Measurements from ENCODE around the gene DGLUCY. TPM values are rescaled to one million over a fixed set of nuclear protein-coding genes. Genes with fewer than 3 reads are reported as not detected.
"Not testable (repeated sequence)": the region's sequence is repeated elsewhere in the genome, so short reads cannot be mapped to it uniquely, and the experiment has no call there.

The DGLUCY gene
- total and polyA plus RNA-seq, 2 donors (not counting 1 experiment from before 2014, with no cell fraction given), result 91.5 to 103 TPM

GRCh38 chr14:91223028-91223783, 109.3 kb downstream of the DGLUCY start:
- Histone ChIP-seq H3K4me3 (ENCODE audit: control extremely low read depth in 1 of 5, extremely low read depth in 1 of 5, insufficient read depth in 1 of 5, low read depth in 2 of 5, low read length in 4 of 5) (no peak overlapping the region), H3K27me3 (replicated peaks in 1 of 4; ENCODE audit: control extremely low read depth in 1 of 4, control insufficient read depth in 3 of 4, insufficient read depth in 4 of 4, low read length in 3 of 4) (no peaks in the 10 kb centered on the region), H3K27ac (ENCODE audit: low read length in 2 of 2) (no peak overlapping the region), H3K4me2 (replicated peaks; ENCODE audit: low read depth, low read length, poor library complexity, severe bottlenecking) (no peak overlapping the region), H3K4me1 (ENCODE audit: control insufficient read depth in 2 of 2, insufficient read depth in 2 of 2, low read length in 2 of 2) (peaks cover 22% of the 10 kb centered on the region in 2 donors), H3K79me2 (ENCODE audit: control insufficient read depth, insufficient read depth, low read length) (no peaks in the 10 kb centered on the region), H2AFZ (ENCODE audit: insufficient read depth, low read depth, low read length, poor library complexity, severe bottlenecking) (no peak overlapping the region), H3K9ac (ENCODE audit: low read length) (no peak overlapping the region), H4K20me1 (ENCODE audit: control insufficient read depth, insufficient read depth, low read length, poor library complexity, severe bottlenecking) (no peaks in the 10 kb centered on the region), H3K36me3 (replicated peaks in 1 of 2; ENCODE audit: control extremely low read depth in 1 of 2, control insufficient read depth in 1 of 2, extremely low read depth in 1 of 2, insufficient read depth in 2 of 2, low read length in 1 of 2) (peaks cover 0 to 29% of the 10 kb centered on the region in 2 experiments), H3K9me3 (ENCODE audit: control extremely low read depth in 1 of 3, control insufficient read depth in 2 of 3, insufficient read depth in 1 of 3, low read length in 2 of 3) (no peaks in the 10 kb centered on the region)
- Mint-ChIP-seq H3K4me3 (no peak overlapping the region), H3K4me1 (peaks cover 22% of the 10 kb centered on the region), H3K9me3 (ENCODE audit: insufficient read depth) (no peaks in the 10 kb centered on the region), H3K27me3 (no peaks in the 10 kb centered on the region), H3K27ac (peak overlapping the region; percentile 27)
- no CpG with 5 or more reads among the region's 1 CpG for WGBS (ENCODE audit: insufficient coverage)
- ATAC-seq (ENCODE audit: low read depth) (no peak), DNase-seq (no peak)
- POLR2A ChIA-PET, result no interaction called here
- no peak for TF ChIP-seq EZH2 (IDR thresholded peaks at IDR 0.05; ENCODE audit: borderline replicate concordance, insufficient read depth, low read depth, low read length, poor library complexity, severe bottlenecking)
- TF ChIP-seq CTCF (IDR thresholded peaks at IDR 0.05), result no peak
- CTCF ChIA-PET, result interaction anchor here (1.2 kb wide), 1 partner anchor 10 kb away, joined by 3 read pairs; no protein-coding TSS in a partner anchor
- intact Hi-C loops (cut with micrococcal nuclease), result no loop called here

- 96% methylated on average over 6 of the region's 7 CpGs for WGBS (ENCODE audit: insufficient coverage)
- H3K27me3 ChIP-seq (replicated peaks in 1 of 4; ENCODE audit: control extremely low read depth in 1 of 4, control insufficient read depth in 3 of 4, insufficient read depth in 4 of 4, low read length in 3 of 4), result no peaks in the 10 kb centered on the region
- ChIA-PET CTCF (no interaction called here), POLR2A (no interaction called here)
- no peak overlapping the region for H2AFZ ChIP-seq (ENCODE audit: insufficient read depth, low read depth, low read length, poor library complexity, severe bottlenecking)
- peaks cover 41% of the 10 kb centered on the region in 2 donors for H3K4me1 ChIP-seq (ENCODE audit: control insufficient read depth in 2 of 2, insufficient read depth in 2 of 2, low read length in 2 of 2)
- no peak overlapping the region for H3K9ac ChIP-seq (ENCODE audit: low read length)
- no peak for TF ChIP-seq EZH2 (IDR thresholded peaks at IDR 0.05; ENCODE audit: borderline replicate concordance, insufficient read depth, low read depth, low read length, poor library complexity, severe bottlenecking)
- no peak for TF ChIP-seq CTCF (IDR thresholded peaks at IDR 0.05)
- intact Hi-C loops (cut with micrococcal nuclease), result loop anchor here (5.0 kb wide), 1 partner anchor 37 kb away; no protein-coding TSS in a partner anchor
- H3K4me2 ChIP-seq (replicated peaks; ENCODE audit: low read depth, low read length, poor library complexity, severe bottlenecking), result no peak overlapping the region
- Mint-ChIP-seq H3K27me3 (no peaks in the 10 kb centered on the region), H3K4me3 (no peak overlapping the region), H3K27ac (no peak overlapping the region), H3K9me3 (ENCODE audit: insufficient read depth) (no peaks in the 10 kb centered on the region), H3K4me1 (peaks cover 41% of the 10 kb centered on the region)
- H3K4me3 ChIP-seq (ENCODE audit: control extremely low read depth in 1 of 5, extremely low read depth in 1 of 5, insufficient read depth in 1 of 5, low read depth in 2 of 5, low read length in 4 of 5), result no peak overlapping the region
- DNase-seq (no peak), ATAC-seq (ENCODE audit: low read depth) (no peak)
- H4K20me1 ChIP-seq (ENCODE audit: control insufficient read depth, insufficient read depth, low read length, poor library complexity, severe bottlenecking), result no peaks in the 10 kb centered on the region
- no peaks in the 10 kb centered on the region for H3K79me2 ChIP-seq (ENCODE audit: control insufficient read depth, insufficient read depth, low read length)
- no peak overlapping the region for H3K27ac ChIP-seq (ENCODE audit: low read length in 2 of 2)
- no peaks in the 10 kb centered on the region for H3K9me3 ChIP-seq (ENCODE audit: control extremely low read depth in 1 of 3, control insufficient read depth in 2 of 3, insufficient read depth in 1 of 3, low read length in 2 of 3)
- H3K36me3 ChIP-seq (replicated peaks in 1 of 2; ENCODE audit: control extremely low read depth in 1 of 2, control insufficient read depth in 1 of 2, extremely low read depth in 1 of 2, insufficient read depth in 2 of 2, low read length in 1 of 2), result peaks cover 0 to 21% of the 10 kb centered on the region in 2 experiments
Observed at GRCh38 chr14:91225025-91225424, 111.2 kb downstream of the DGLUCY start.

- H3K27me3 Mint-ChIP-seq; H3K4me3 Mint-ChIP-seq; H3K27me3 ChIP-seq (replicated peaks in 1 of 4; ENCODE audit: control extremely low read depth in 1 of 4, control insufficient read depth in 3 of 4, insufficient read depth in 4 of 4, low read length in 3 of 4); H3K79me2 ChIP-seq (ENCODE audit: control insufficient read depth, insufficient read depth, low read length); H3K9me3 Mint-ChIP-seq (ENCODE audit: insufficient read depth); H3K27ac ChIP-seq (ENCODE audit: low read length in 2 of 2); H4K20me1 ChIP-seq (ENCODE audit: control insufficient read depth, insufficient read depth, low read length, poor library complexity, severe bottlenecking); POLR2A ChIA-PET; H3K4me2 ChIP-seq (replicated peaks; ENCODE audit: low read depth, low read length, poor library complexity, severe bottlenecking); H3K9me3 ChIP-seq (ENCODE audit: control extremely low read depth in 1 of 3, control insufficient read depth in 2 of 3, insufficient read depth in 1 of 3, low read length in 2 of 3); DNase-seq; H2AFZ ChIP-seq (ENCODE audit: insufficient read depth, low read depth, low read length, poor library complexity, severe bottlenecking); ATAC-seq (ENCODE audit: low read depth); H3K9ac ChIP-seq (ENCODE audit: low read length); H3K4me3 ChIP-seq (ENCODE audit: control extremely low read depth in 1 of 5, extremely low read depth in 1 of 5, insufficient read depth in 1 of 5, low read depth in 2 of 5, low read length in 4 of 5); H3K27ac Mint-ChIP-seq; CTCF ChIA-PET: not testable (repeated sequence)
- peaks cover 54% of the 10 kb centered on the region for H3K4me1 Mint-ChIP-seq
- Histone ChIP-seq H3K4me1 (ENCODE audit: control insufficient read depth in 2 of 2, insufficient read depth in 2 of 2, low read length in 2 of 2) (peaks cover 53 to 54% of the 10 kb centered on the region in 2 donors), H3K36me3 (replicated peaks in 1 of 2; ENCODE audit: control extremely low read depth in 1 of 2, control insufficient read depth in 1 of 2, extremely low read depth in 1 of 2, insufficient read depth in 2 of 2, low read length in 1 of 2) (peaks cover 0 to 16% of the 10 kb centered on the region in 2 experiments)
- 50% methylated on average over 1 of the region's 4 CpGs for WGBS (ENCODE audit: insufficient coverage)
- intact Hi-C loops (cut with micrococcal nuclease), result loop anchor here (5.0 kb wide), 1 partner anchor 36 kb away; no protein-coding TSS in a partner anchor
Observed at GRCh38 chr14:91226360-91226759, 112.5 kb downstream of the DGLUCY start.
